Mesenchymal stem cell (in vitro differentiated cells and primary cell): ENCODE data around the gene TAC4.

Source experiments
- DNase-seq: peaks from one replicate; pipeline ENCODE4 v3.0.0-alpha.2; 2013
- H2AFZ ChIP-seq: one replicate; pipeline ENCODE4 v1.6.1; 2013; ENCODE audit warnings: low read depth, mild to moderate bottlenecking, control low read depth, inconsistent platforms, low read length, moderate library complexity
- H2AK5ac ChIP-seq: 2 replicates; pipeline ENCODE4 v1.6.1; 2013; ENCODE audit warnings: low read length, moderate library complexity, mild to moderate bottlenecking, inconsistent platforms; ENCODE audit not compliant: severe bottlenecking
- H2BK120ac ChIP-seq: one replicate; pipeline ENCODE4 v1.6.1; 2013; ENCODE audit warnings: low read depth, mild to moderate bottlenecking, inconsistent platforms, low read length, moderate library complexity
- H2BK12ac ChIP-seq, 2 experiments: one replicate each; pipeline ENCODE4 v1.6.1; 2013; ENCODE audit warnings: inconsistent platforms in 2 of 2, low read length in 2 of 2, mild to moderate bottlenecking in 2 of 2, moderate library complexity in 2 of 2, control low read depth in 1 of 2
- H2BK15ac ChIP-seq: one replicate; pipeline ENCODE4 v1.6.1; 2013; ENCODE audit warnings: mild to moderate bottlenecking, low read depth, inconsistent platforms; ENCODE audit not compliant: poor library complexity, severe bottlenecking
- H2BK5ac ChIP-seq: 2 replicates; pipeline ENCODE4 v1.6.1; 2013; ENCODE audit warnings: low read depth, mild to moderate bottlenecking, low read length, control low read depth, inconsistent platforms; ENCODE audit not compliant: poor library complexity, severe bottlenecking
- H3K14ac ChIP-seq, 2 experiments: one replicate each; pipeline ENCODE4 v1.6.1; 2013; ENCODE audit warnings: inconsistent platforms in 2 of 2, low read length in 2 of 2, control low read depth in 1 of 2, mild to moderate bottlenecking in 1 of 2, moderate library complexity in 1 of 2
- H3K18ac ChIP-seq, 2 experiments: one replicate each; pipeline ENCODE4 v1.6.1; 2013; ENCODE audit warnings: inconsistent platforms in 2 of 2, low read length in 2 of 2, control low read depth in 1 of 2, low read depth in 1 of 2, mild to moderate bottlenecking in 1 of 2
- H3K23ac ChIP-seq, 2 experiments: one replicate each; pipeline ENCODE4 v1.6.1; 2013; ENCODE audit warnings: inconsistent platforms in 2 of 2, low read length in 2 of 2, mild to moderate bottlenecking in 2 of 2, moderate library complexity in 2 of 2, control low read depth in 1 of 2
- H3K27ac ChIP-seq: 2 replicates; pipeline ENCODE4 v1.5.1; 2013; ENCODE audit warnings: mild to moderate bottlenecking, moderate library complexity, low read length, control low read depth, inconsistent platforms; ENCODE audit not compliant: poor library complexity, severe bottlenecking
- H3K27me3 ChIP-seq, 2 experiments: 2 replicates each; pipeline versions ENCODE4 v1.6.1 to v1.7.0; 2013; ENCODE audit warnings: low read length in 2 of 2, mild to moderate bottlenecking in 2 of 2, moderate library complexity in 2 of 2, control low read depth in 1 of 2, inconsistent platforms in 1 of 2; ENCODE audit not compliant: control insufficient read depth in 1 of 2, insufficient read depth in 1 of 2
- H3K36me3 ChIP-seq, 2 experiments: 2 replicates each; pipeline versions ENCODE4 v1.6.1 to v1.7.0; 2013; ENCODE audit warnings: low read length in 2 of 2, control low read depth in 1 of 2, inconsistent platforms in 1 of 2, low read depth in 1 of 2, mild to moderate bottlenecking in 1 of 2; ENCODE audit not compliant: insufficient read depth in 2 of 2, control insufficient read depth in 1 of 2
- H3K4ac ChIP-seq, 2 experiments: one replicate each; pipeline ENCODE4 v1.6.1; 2013; ENCODE audit warnings: inconsistent platforms in 2 of 2, low read length in 2 of 2, mild to moderate bottlenecking in 2 of 2, moderate library complexity in 2 of 2, control low read depth in 1 of 2, low read depth in 1 of 2
- H3K4me1 ChIP-seq: 2 replicates; pipeline ENCODE4 v1.6.1; 2013; ENCODE audit warnings: low read depth, low read length, control low read depth; ENCODE audit not compliant: control insufficient read depth, insufficient read depth
- H3K4me2 ChIP-seq: 2 replicates; pipeline ENCODE4 v1.6.1; 2013; ENCODE audit warnings: low read length, mild to moderate bottlenecking, inconsistent platforms; ENCODE audit not compliant: poor library complexity, severe bottlenecking
- H3K4me3 ChIP-seq, 2 experiments: 2 replicates each; pipeline versions ENCODE4 v1.5.1 to v1.7.0; 2013; ENCODE audit warnings: low read length in 2 of 2, mild to moderate bottlenecking in 2 of 2, control low read depth in 1 of 2, low read depth in 1 of 2; ENCODE audit not compliant: insufficient read depth in 1 of 2
- H3K79me1 ChIP-seq: replicated peaks from 2 replicates; pipeline ENCODE4 v1.6.1; 2013; ENCODE audit warnings: mild to moderate bottlenecking, control low read depth, low read length, inconsistent platforms; ENCODE audit not compliant: poor library complexity, severe bottlenecking
- H3K9ac ChIP-seq: 2 replicates; pipeline ENCODE4 v1.7.0; 2013; ENCODE audit warnings: mild to moderate bottlenecking, low read length, moderate library complexity
- H3K9me3 ChIP-seq: 2 replicates; pipeline ENCODE4 v1.7.0; 2013; ENCODE audit warnings: mild to moderate bottlenecking, low read length; ENCODE audit not compliant: control insufficient read depth
- H4K8ac ChIP-seq: one replicate; pipeline ENCODE4 v1.6.1; 2013; ENCODE audit warnings: inconsistent platforms, mild to moderate bottlenecking, low read length, moderate library complexity
- H4K91ac ChIP-seq: one replicate; pipeline ENCODE4 v1.6.1; 2013; ENCODE audit warnings: mild to moderate bottlenecking, low read length, inconsistent platforms
- WGBS: methylation state at CpG from one replicate; pipeline ENCODE4 v1.1.7; 2013; ENCODE audit warnings: mixed read lengths; 5-methylcytosine and 5-hydroxymethylcytosine counted together

The TAC4 gene

DNA sequence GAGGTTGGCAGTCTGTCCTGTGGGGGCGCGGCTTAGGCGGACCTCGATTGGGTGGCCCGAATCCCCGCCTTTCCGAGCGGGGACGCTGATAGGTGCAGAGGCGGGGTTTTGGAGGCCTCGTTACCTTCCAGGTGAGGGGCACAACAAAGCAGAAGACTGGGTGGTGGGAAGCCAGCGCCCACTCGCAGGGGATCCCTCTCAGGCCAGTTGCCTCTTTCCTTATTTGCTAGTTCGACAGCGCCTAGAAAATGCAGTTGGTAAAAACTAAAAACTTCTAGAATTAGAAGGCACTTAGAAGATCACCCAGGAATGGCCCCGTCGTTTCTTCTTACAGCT lies 58.7 kb downstream of the TAC4 start:
- Histone ChIP-seq H3K9ac (peak overlapping the region; percentile 76), H2AK5ac (no peak overlapping the region), H3K14ac (no peak overlapping the region), H3K27ac (no peak overlapping the region), H4K8ac (no peak overlapping the region), H2AFZ (no peak overlapping the region), H3K36me3 (peaks cover 16 to 36% of the 10 kb centered on the region in 2 experiments), H3K4me2 (peak overlapping the region; percentile 78), H3K4me1 (peaks cover 4% of the 10 kb centered on the region), H3K9me3 (no peaks in the 10 kb centered on the region), H3K4ac (no peak overlapping the region), H3K4me3 (peak overlapping the region; percentile 52 to 98), H3K27me3 (no peaks in the 10 kb centered on the region), H3K79me1 (peaks cover 9% of the 10 kb centered on the region), H2BK120ac (no peak overlapping the region), H3K18ac (no peak overlapping the region), H3K23ac (no peak overlapping the region), H4K91ac (no peak overlapping the region), H2BK15ac (no peak overlapping the region), H2BK12ac (no peak overlapping the region), H2BK5ac (no peak overlapping the region)
- no peak for DNase-seq
- 12% methylated on average over 17 of the region's 17 CpGs for WGBS

DNA sequence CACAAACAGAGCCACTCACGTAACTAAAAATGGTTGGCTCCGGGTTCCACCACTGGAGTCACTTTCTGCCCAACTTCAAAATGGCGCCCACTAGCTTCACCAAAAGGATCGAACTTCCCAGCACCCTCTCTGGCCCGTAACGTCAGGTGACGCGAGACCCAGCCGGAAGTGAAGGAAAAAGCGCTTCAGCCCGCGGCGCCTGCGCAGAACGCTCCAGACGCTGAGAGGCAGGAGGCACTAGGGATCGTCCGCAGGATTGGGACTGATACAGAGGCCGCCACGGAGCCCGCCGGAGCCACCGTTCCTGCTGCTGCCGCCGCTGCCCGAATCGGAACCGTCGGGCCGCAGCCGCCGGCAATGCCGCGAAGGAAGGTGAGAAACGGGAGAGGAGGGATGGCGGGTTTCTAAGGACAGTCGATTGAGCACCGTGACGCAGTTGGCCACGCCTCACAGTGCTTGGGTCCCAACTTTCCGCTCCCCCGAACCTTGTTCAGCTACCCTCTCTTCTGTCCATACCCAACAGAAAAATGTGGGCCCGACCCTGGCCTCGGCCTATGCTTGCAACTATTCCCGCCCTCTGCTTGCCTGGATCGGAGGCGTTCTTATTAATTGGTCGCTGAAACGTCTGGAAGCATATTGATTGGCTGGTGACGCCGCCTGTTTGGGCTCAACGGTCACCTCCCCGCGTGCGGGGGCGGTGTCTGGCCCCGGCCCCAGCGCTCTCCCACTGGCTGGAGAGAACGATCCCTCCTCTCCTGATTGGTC lies 59.2 kb downstream of the TAC4 start, which contains the start of gene KAT7:
TSS of gene KAT7 (plus strand) at position 204 of the 765 bp plus-strand sequence. CDS start at position 358, 154 bp downstream.
- H3K4me3 ChIP-seq = peak within 1 kb of the TSS; percentile 98 to 100
- no peaks in the 10 kb centered on the region for H3K9me3 ChIP-seq
- peak within 1 kb of the TSS; percentile 98 for H3K27ac ChIP-seq
- H3K4me2 ChIP-seq = peak within 1 kb of the TSS; percentile 92
- peak; percentile 99 for DNase-seq
- no peak within 1 kb of the TSS for H2BK120ac ChIP-seq
- no peak within 1 kb of the TSS for H3K23ac ChIP-seq
- H3K36me3 ChIP-seq = peaks cover 13 to 30% of the 10 kb centered on the region in 2 experiments
- peak within 1 kb of the TSS; percentile 92 for H4K91ac ChIP-seq
- peaks cover 9% of the 10 kb centered on the region for H3K79me1 ChIP-seq
- H3K4ac ChIP-seq = peak within 1 kb of the TSS; percentile 97 to 100
- H2BK5ac ChIP-seq = peak within 1 kb of the TSS; percentile 97
- peak within 1 kb of the TSS in 1 of 2 experiments; percentile 100 for H3K14ac ChIP-seq
- peak within 1 kb of the TSS; percentile 66 for H2AK5ac ChIP-seq
- H3K9ac ChIP-seq = peak within 1 kb of the TSS; percentile 100
- H2BK12ac ChIP-seq = peak within 1 kb of the TSS; percentile 29 to 54
- H3K4me1 ChIP-seq = peaks cover 4% of the 10 kb centered on the region
- H3K27me3 ChIP-seq = no peaks in the 10 kb centered on the region
- H3K18ac ChIP-seq = peak within 1 kb of the TSS; percentile 97 to 99
- peak within 1 kb of the TSS; percentile 95 for H2AFZ ChIP-seq
- H4K8ac ChIP-seq = peak within 1 kb of the TSS; percentile 97
- under 1% methylated on average over 47 of the region's 59 CpGs for WGBS
- peak within 1 kb of the TSS; percentile 100 for H2BK15ac ChIP-seq
